Measurements from ENCODE around the gene PDLIM5. TPM values are rescaled to one million over a fixed set of nuclear protein-coding genes. Genes with fewer than 3 reads are reported as not detected.

The PDLIM5 gene
- total and polyA plus RNA-seq, 4 experiments from 2014 or later, result 37.4 to 57.5 (median 44.6) TPM

- H3K36me3 ChIP-seq (ENCODE audit: insufficient read depth, low read length), result no peaks in the 10 kb centered on the region
- H3K27ac ChIP-seq (ENCODE audit: low read depth, low read length), result no peak overlapping the region
- POLR2A ChIA-PET (ENCODE audit: partially characterized antibody), result no interaction called here
- no peak overlapping the region for H3K4me3 ChIP-seq (ENCODE audit: low read length in 2 of 2)
- no peaks in the 10 kb centered on the region for H3K4me1 ChIP-seq (ENCODE audit: insufficient read depth, low read length)
- CTCF ChIA-PET (ENCODE audit: partially characterized antibody), result interaction anchor here (0.7 kb wide), 1 partner anchor 26 kb away, joined by 3 read pairs; no protein-coding TSS in a partner anchor
- peaks cover 6 to 7% of the 10 kb centered on the region in 2 donors for H3K36me3 Mint-ChIP-seq
- H3K9me3 Mint-ChIP-seq, result peaks cover 0 to 2% (median 0%) of the 10 kb centered on the region in 8 donors
- H3K9me3 ChIP-seq (ENCODE audit: control insufficient read depth in 1 of 2, low read length in 2 of 2), result no peaks in the 10 kb centered on the region
- DNase-seq, result no peak
- H3K4me1 Mint-ChIP-seq, result peaks cover 0 to 10% (median 8%) of the 10 kb centered on the region in 4 donors
- no peak overlapping the region for H3K4me3 Mint-ChIP-seq
- intact Hi-C loops (cut with micrococcal nuclease), result no loop called here
- H3K27me3 Mint-ChIP-seq, result no peaks in the 10 kb centered on the region
- H3K27ac Mint-ChIP-seq, result no peak overlapping the region
- no peaks in the 10 kb centered on the region for H3K27me3 ChIP-seq (ENCODE audit: insufficient read depth, low read length)
Measured at GRCh38 chr4:94489098-94489497, 37.4 kb downstream of the PDLIM5 start.

DNA sequence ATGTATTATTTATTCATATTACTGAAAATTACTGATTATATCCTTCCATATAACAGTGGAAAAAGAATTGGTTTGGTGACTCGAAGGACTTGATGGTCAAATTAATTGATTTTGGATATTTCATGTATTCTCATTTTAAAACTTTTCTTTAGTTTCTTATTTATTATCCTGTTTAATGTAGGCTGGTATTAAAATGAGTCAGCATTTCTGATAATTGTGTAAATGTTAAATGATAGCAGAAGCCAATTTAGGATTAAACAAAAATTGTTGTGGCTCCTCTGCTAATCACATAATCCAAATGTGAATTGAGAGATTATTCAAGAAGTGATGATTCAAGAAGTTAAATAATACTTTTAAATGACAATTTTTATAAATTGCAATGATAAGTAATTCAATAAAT is 38.7 kb downstream of the PDLIM5 start:
- H3K9me3 ChIP-seq (ENCODE audit: control insufficient read depth in 1 of 2, low read length in 2 of 2), result no peaks in the 10 kb centered on the region
- H3K27ac ChIP-seq (ENCODE audit: low read depth, low read length), result no peak overlapping the region
- Mint-ChIP-seq H3K4me3 (no peak overlapping the region), H3K27me3 (no peaks in the 10 kb centered on the region), H3K27ac (no peak overlapping the region), H3K9me3 (peaks cover 0 to 2% (median 0%) of the 10 kb centered on the region in 8 donors), H3K36me3 (peaks cover 2 to 9% of the 10 kb centered on the region in 2 donors), H3K4me1 (peaks cover 0 to 3% (median under 1%) of the 10 kb centered on the region in 4 donors)
- ChIA-PET CTCF (ENCODE audit: partially characterized antibody) (no interaction called here), POLR2A (ENCODE audit: partially characterized antibody) (no interaction called here)
- no peaks in the 10 kb centered on the region for H3K27me3 ChIP-seq (ENCODE audit: insufficient read depth, low read length)
- no peak for DNase-seq
- H3K36me3 ChIP-seq (ENCODE audit: insufficient read depth, low read length), result no peaks in the 10 kb centered on the region
- H3K4me1 ChIP-seq (ENCODE audit: insufficient read depth, low read length), result no peaks in the 10 kb centered on the region
- intact Hi-C loops (cut with micrococcal nuclease), result no loop called here
- H3K4me3 ChIP-seq (ENCODE audit: low read length in 2 of 2), result no peak overlapping the region

- Histone ChIP-seq H3K4me3 (ENCODE audit: low read length in 2 of 2) (no peak overlapping the region), H3K4me1 (ENCODE audit: insufficient read depth, low read length) (no peaks in the 10 kb centered on the region), H3K27ac (ENCODE audit: low read depth, low read length) (no peak overlapping the region), H3K9me3 (ENCODE audit: control insufficient read depth in 1 of 2, low read length in 2 of 2) (no peaks in the 10 kb centered on the region), H3K36me3 (ENCODE audit: insufficient read depth, low read length) (no peaks in the 10 kb centered on the region), H3K27me3 (ENCODE audit: insufficient read depth, low read length) (no peaks in the 10 kb centered on the region)
- peaks cover 5 to 9% of the 10 kb centered on the region in 2 donors for H3K36me3 Mint-ChIP-seq
- no peak overlapping the region for H3K4me3 Mint-ChIP-seq
- intact Hi-C loops (cut with micrococcal nuclease), result no loop called here
- no peaks in the 10 kb centered on the region for H3K27me3 Mint-ChIP-seq
- peaks cover 0 to 2% (median 0%) of the 10 kb centered on the region in 8 donors for H3K9me3 Mint-ChIP-seq
- POLR2A ChIA-PET (ENCODE audit: partially characterized antibody), result no interaction called here
- no peak for DNase-seq
- H3K27ac Mint-ChIP-seq, result no peak overlapping the region
- H3K4me1 Mint-ChIP-seq, result peaks cover 0 to 3% (median under 1%) of the 10 kb centered on the region in 4 donors
- CTCF ChIA-PET (ENCODE audit: partially characterized antibody), result no interaction called here
Measured at GRCh38 chr4:94491322-94491721, 39.6 kb downstream of the PDLIM5 start.

- Histone ChIP-seq H3K4me3 (ENCODE audit: low read length in 2 of 2) (no peak overlapping the region), H3K9me3 (ENCODE audit: control insufficient read depth in 1 of 2, low read length in 2 of 2) (no peaks in the 10 kb centered on the region), H3K36me3 (ENCODE audit: insufficient read depth, low read length) (no peaks in the 10 kb centered on the region), H3K4me1 (ENCODE audit: insufficient read depth, low read length) (no peaks in the 10 kb centered on the region), H3K27ac (ENCODE audit: low read depth, low read length) (no peak overlapping the region), H3K27me3 (ENCODE audit: insufficient read depth, low read length) (no peaks in the 10 kb centered on the region)
- no peak for DNase-seq
- intact Hi-C loops (cut with micrococcal nuclease), result no loop called here
- H3K4me3 Mint-ChIP-seq, result no peak overlapping the region
- peaks cover 8 to 9% of the 10 kb centered on the region in 2 donors for H3K36me3 Mint-ChIP-seq
- POLR2A ChIA-PET (ENCODE audit: partially characterized antibody), result no interaction called here
- no peaks in the 10 kb centered on the region for H3K4me1 Mint-ChIP-seq
- H3K27ac Mint-ChIP-seq, result no peak overlapping the region
- H3K9me3 Mint-ChIP-seq, result peaks cover 0 to 2% (median 0%) of the 10 kb centered on the region in 8 donors
- H3K27me3 Mint-ChIP-seq, result no peaks in the 10 kb centered on the region
- CTCF ChIA-PET (ENCODE audit: partially characterized antibody), result no interaction called here
Measured at GRCh38 chr4:94495408-94495807, 43.7 kb downstream of the PDLIM5 start.

DNA sequence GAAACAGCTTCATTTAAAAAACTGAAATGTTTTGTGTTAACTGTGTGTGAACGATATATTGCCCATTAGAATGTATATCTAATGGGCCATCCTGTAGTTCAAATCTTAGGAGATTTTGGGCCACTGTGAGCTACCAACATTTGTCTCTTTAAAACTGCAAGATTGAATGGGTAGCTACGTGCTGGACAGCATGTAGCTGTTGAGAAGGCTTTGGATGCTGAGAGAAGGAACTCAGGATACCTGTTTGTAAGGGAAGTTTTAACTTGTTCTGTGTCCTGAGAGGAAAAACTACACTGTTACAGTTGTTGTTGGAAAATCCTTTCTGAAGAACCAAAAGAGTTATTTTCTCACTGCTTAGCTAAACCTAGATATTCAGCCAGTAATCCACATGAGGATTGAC is 45.9 kb downstream of the PDLIM5 start:
- intact Hi-C loops (cut with micrococcal nuclease), result no loop called here
- Histone ChIP-seq H3K27ac (ENCODE audit: low read depth, low read length) (no peak overlapping the region), H3K27me3 (ENCODE audit: insufficient read depth, low read length) (no peaks in the 10 kb centered on the region), H3K4me3 (ENCODE audit: low read length in 2 of 2) (no peak overlapping the region), H3K4me1 (ENCODE audit: insufficient read depth, low read length) (no peaks in the 10 kb centered on the region), H3K9me3 (ENCODE audit: control insufficient read depth in 1 of 2, low read length in 2 of 2) (no peaks in the 10 kb centered on the region), H3K36me3 (ENCODE audit: insufficient read depth, low read length) (no peaks in the 10 kb centered on the region)
- DNase-seq, result no peak
- H3K9me3 Mint-ChIP-seq, result peaks cover 0 to 2% (median 0%) of the 10 kb centered on the region in 8 donors
- CTCF ChIA-PET (ENCODE audit: partially characterized antibody), result no interaction called here
- H3K27me3 Mint-ChIP-seq, result no peaks in the 10 kb centered on the region
- H3K4me3 Mint-ChIP-seq, result no peak overlapping the region
- POLR2A ChIA-PET (ENCODE audit: partially characterized antibody), result no interaction called here
- peaks cover 4 to 8% of the 10 kb centered on the region in 2 donors for H3K36me3 Mint-ChIP-seq
- no peaks in the 10 kb centered on the region for H3K4me1 Mint-ChIP-seq
- H3K27ac Mint-ChIP-seq, result no peak overlapping the region

DNA sequence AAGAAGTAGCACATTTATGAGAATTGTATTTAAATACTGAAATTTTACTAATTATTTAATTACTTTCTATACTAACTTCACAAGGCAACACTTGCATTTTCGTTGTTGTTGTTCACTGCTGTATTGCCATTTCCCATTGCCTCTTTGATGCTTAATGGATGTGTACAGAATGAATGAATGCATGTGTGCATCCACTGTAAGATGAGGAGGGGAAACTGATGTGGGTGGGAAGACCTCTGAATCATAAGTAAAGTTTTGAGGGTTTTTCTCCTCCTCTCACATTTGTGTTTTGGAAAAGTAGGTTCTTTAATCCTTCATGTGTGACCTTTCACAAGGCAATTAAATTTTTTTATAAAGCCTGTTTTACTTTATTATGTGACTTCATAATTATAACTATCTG is 46.8 kb downstream of the PDLIM5 start:
- Histone ChIP-seq H3K27ac (ENCODE audit: low read depth, low read length) (no peak overlapping the region), H3K9me3 (ENCODE audit: control insufficient read depth in 1 of 2, low read length in 2 of 2) (no peaks in the 10 kb centered on the region), H3K27me3 (ENCODE audit: insufficient read depth, low read length) (no peaks in the 10 kb centered on the region), H3K4me1 (ENCODE audit: insufficient read depth, low read length) (no peaks in the 10 kb centered on the region), H3K36me3 (ENCODE audit: insufficient read depth, low read length) (no peaks in the 10 kb centered on the region), H3K4me3 (ENCODE audit: low read length in 2 of 2) (no peak overlapping the region)
- Mint-ChIP-seq H3K36me3 (peaks cover 4 to 8% of the 10 kb centered on the region in 2 donors), H3K27me3 (no peaks in the 10 kb centered on the region), H3K4me1 (no peaks in the 10 kb centered on the region), H3K27ac (no peak overlapping the region), H3K9me3 (peaks cover 0 to 2% (median 0%) of the 10 kb centered on the region in 8 donors), H3K4me3 (no peak overlapping the region)
- POLR2A ChIA-PET (ENCODE audit: partially characterized antibody), result no interaction called here
- CTCF ChIA-PET (ENCODE audit: partially characterized antibody), result no interaction called here
- intact Hi-C loops (cut with micrococcal nuclease), result no loop called here
- no peak for DNase-seq

DNA sequence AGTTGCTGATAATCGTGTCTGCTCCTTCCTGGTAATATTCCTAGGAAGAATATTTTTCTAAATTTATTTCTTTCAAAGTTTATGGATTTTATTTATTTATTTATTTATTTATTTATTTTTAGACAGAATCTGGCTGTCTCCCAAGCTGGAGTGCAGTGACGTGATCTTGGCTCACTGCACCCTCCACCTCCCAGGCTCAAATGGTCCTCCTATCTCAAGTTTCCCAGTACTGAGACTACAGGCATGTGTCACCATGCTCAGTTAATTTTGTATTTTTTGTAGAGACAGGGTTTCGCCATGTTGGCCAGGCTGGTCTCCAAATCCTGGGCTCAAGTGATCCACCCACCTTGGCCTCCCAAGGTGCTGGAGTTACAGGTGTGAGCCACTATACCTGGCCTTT is 48.9 kb downstream of the PDLIM5 start:
- H3K27ac Mint-ChIP-seq, result no peak overlapping the region
- H3K27me3 Mint-ChIP-seq, result no peaks in the 10 kb centered on the region
- H3K36me3 Mint-ChIP-seq, result peaks cover 0 to 9% of the 10 kb centered on the region in 2 donors
- no peak for DNase-seq
- no peak overlapping the region for H3K4me3 ChIP-seq (ENCODE audit: low read length in 2 of 2)
- no peaks in the 10 kb centered on the region for H3K9me3 ChIP-seq (ENCODE audit: control insufficient read depth in 1 of 2, low read length in 2 of 2)
- H3K4me1 ChIP-seq (ENCODE audit: insufficient read depth, low read length), result no peaks in the 10 kb centered on the region
- no peaks in the 10 kb centered on the region for H3K27me3 ChIP-seq (ENCODE audit: insufficient read depth, low read length)
- H3K27ac ChIP-seq (ENCODE audit: low read depth, low read length), result no peak overlapping the region
- POLR2A ChIA-PET (ENCODE audit: partially characterized antibody), result no interaction called here
- CTCF ChIA-PET (ENCODE audit: partially characterized antibody), result no interaction called here
- intact Hi-C loops (cut with micrococcal nuclease), result no loop called here
- no peak overlapping the region for H3K4me3 Mint-ChIP-seq
- H3K4me1 Mint-ChIP-seq, result no peaks in the 10 kb centered on the region
- no peaks in the 10 kb centered on the region for H3K9me3 Mint-ChIP-seq
- H3K36me3 ChIP-seq (ENCODE audit: insufficient read depth, low read length), result no peaks in the 10 kb centered on the region

DNA sequence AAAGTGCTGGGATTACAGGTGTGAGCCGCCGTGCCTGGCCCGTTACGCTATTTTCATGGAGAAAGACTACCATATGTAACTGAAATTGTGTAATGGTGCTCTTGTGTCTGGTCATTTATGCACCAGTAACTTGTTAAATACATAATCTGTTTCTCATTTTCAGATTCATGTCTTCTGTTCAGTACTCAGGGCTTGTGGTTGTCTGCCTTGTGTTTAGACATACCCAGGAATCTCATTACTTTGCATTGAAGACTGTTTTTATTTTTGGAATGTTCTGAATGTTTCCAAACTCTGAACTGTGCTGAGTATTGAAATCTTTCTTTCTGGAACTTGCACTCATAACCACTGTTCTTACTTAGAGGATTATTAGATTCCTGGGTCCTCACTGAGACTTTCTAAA is 52.8 kb downstream of the PDLIM5 start:
- H3K36me3 ChIP-seq (ENCODE audit: insufficient read depth, low read length), result no peaks in the 10 kb centered on the region
- H3K36me3 Mint-ChIP-seq, result peaks cover 0 to 9% of the 10 kb centered on the region in 2 donors
- no peaks in the 10 kb centered on the region for H3K27me3 Mint-ChIP-seq
- no peak overlapping the region for H3K4me3 Mint-ChIP-seq
- H3K27ac ChIP-seq (ENCODE audit: low read depth, low read length), result no peak overlapping the region
- H3K4me3 ChIP-seq (ENCODE audit: low read length in 2 of 2), result no peak overlapping the region
- no peak overlapping the region for H3K27ac Mint-ChIP-seq
- ChIA-PET POLR2A (ENCODE audit: partially characterized antibody) (no interaction called here), CTCF (ENCODE audit: partially characterized antibody) (no interaction called here)
- no peaks in the 10 kb centered on the region for H3K9me3 Mint-ChIP-seq
- H3K9me3 ChIP-seq (ENCODE audit: control insufficient read depth in 1 of 2, low read length in 2 of 2), result no peaks in the 10 kb centered on the region
- no peaks in the 10 kb centered on the region for H3K4me1 Mint-ChIP-seq
- intact Hi-C loops (cut with micrococcal nuclease), result no loop called here
- no peak for DNase-seq
- H3K4me1 ChIP-seq (ENCODE audit: insufficient read depth, low read length), result peaks cover 5% of the 10 kb centered on the region
- no peaks in the 10 kb centered on the region for H3K27me3 ChIP-seq (ENCODE audit: insufficient read depth, low read length)

Measured in CD4-positive, alpha-beta memory T cell (primary cell).